NT2/D1 (cell line): Measurements from ENCODE around the gene WNT4.

ENCODE experiments used
- DNase-seq: peaks from one replicate; pipeline ENCODE4 v3.0.0-alpha.2; 2011; ENCODE audit warnings: low read depth, low spot score
- H3K27me3 ChIP-seq: 2 replicates; pipeline ENCODE4 v1.6.0; 2011; ENCODE audit warnings: mild to moderate bottlenecking; ENCODE audit not compliant: insufficient read length, insufficient read depth
- H3K36me3 ChIP-seq: 2 replicates; pipeline ENCODE4 v1.6.1; 2011; ENCODE audit warnings: mild to moderate bottlenecking, low read length, mixed read lengths; ENCODE audit not compliant: insufficient read depth, insufficient read length
- H3K4me1 ChIP-seq: 2 replicates; pipeline ENCODE4 v1.5.1; 2011; ENCODE audit not compliant: insufficient read depth, insufficient read length
- H3K4me3 ChIP-seq: 2 replicates; pipeline ENCODE4 v1.5.1; 2011; ENCODE audit warnings: low read depth; ENCODE audit not compliant: insufficient read length
- H3K9ac ChIP-seq: 2 replicates; pipeline ENCODE4 v1.6.0; 2011; ENCODE audit warnings: low read depth; ENCODE audit not compliant: insufficient read length
- H3K9me3 ChIP-seq: 2 replicates; pipeline ENCODE4 v1.5.1; 2011; ENCODE audit warnings: mild to moderate bottlenecking, low read length; ENCODE audit not compliant: insufficient read depth
- SUZ12 ChIP-seq: IDR thresholded peaks from 2 replicates; pipeline ENCODE4 v1.6.1; 2011; ENCODE audit not compliant: insufficient read length, insufficient read depth; ENCODE audit errors: extremely low read depth
- YY1 ChIP-seq: IDR thresholded peaks from 2 replicates; pipeline ENCODE4 v1.6.1; 2011; ENCODE audit not compliant: insufficient read length, insufficient read depth
- ZNF274 ChIP-seq: IDR thresholded peaks from 2 replicates; pipeline ENCODE4 v1.6.1; 2011; ENCODE audit warnings: mild to moderate bottlenecking, low read depth, low read length

The WNT4 gene

GRCh38 chr1:22131062-22131461, 11.8 kb downstream of the WNT4 start:
- no peak for DNase-seq
- Histone ChIP-seq H3K9ac (no peak overlapping the region), H3K4me3 (no peak overlapping the region), H3K36me3 (peaks cover 4% of the 10 kb centered on the region), H3K4me1 (peaks cover 6% of the 10 kb centered on the region), H3K27me3 (peaks cover 12% of the 10 kb centered on the region), H3K9me3 (no peaks in the 10 kb centered on the region)
- no peak for TF ChIP-seq ZNF274

GRCh38 chr1:22129501-22130117, 13.3 kb downstream of the WNT4 start:
- no peak for DNase-seq

GRCh38 chr1:22128392-22128791, 14.5 kb downstream of the WNT4 start:
- DNase-seq: no peak
- TF ChIP-seq YY1 (no peak), SUZ12 (no peak), ZNF274 (no peak)
- H3K4me3 ChIP-seq: no peak overlapping the region
- peaks cover 4% of the 10 kb centered on the region for H3K36me3 ChIP-seq
- peaks cover 3% of the 10 kb centered on the region for H3K4me1 ChIP-seq
- no peak overlapping the region for H3K9ac ChIP-seq
- H3K9me3 ChIP-seq: no peaks in the 10 kb centered on the region
- no peaks in the 10 kb centered on the region for H3K27me3 ChIP-seq

More at GRCh38 chr1:22129501-22130117, 13.3 kb downstream of the WNT4 start:
- H3K27me3 ChIP-seq: peaks cover 6% of the 10 kb centered on the region
- TF ChIP-seq ZNF274 (no peak), YY1 (no peak), SUZ12 (no peak)
- peaks cover 4% of the 10 kb centered on the region for H3K36me3 ChIP-seq
- no peak overlapping the region for H3K4me3 ChIP-seq
- H3K9ac ChIP-seq: no peak overlapping the region
- peaks cover 6% of the 10 kb centered on the region for H3K4me1 ChIP-seq
- H3K9me3 ChIP-seq: no peaks in the 10 kb centered on the region

- Histone ChIP-seq H3K9me3 (no peaks in the 10 kb centered on the region), H3K4me3 (no peak overlapping the region), H3K9ac (no peak overlapping the region), H3K27me3 (no peaks in the 10 kb centered on the region), H3K4me1 (peaks cover 6% of the 10 kb centered on the region), H3K36me3 (peaks cover 4% of the 10 kb centered on the region)
- TF ChIP-seq YY1: no peak
- no peak for TF ChIP-seq ZNF274
- TF ChIP-seq SUZ12: no peak
- no peak for DNase-seq
Observed at GRCh38 chr1:22127731-22128130, 15.2 kb downstream of the WNT4 start.

GRCh38 chr1:22127248-22127647, 15.6 kb downstream of the WNT4 start:
- no peak overlapping the region for H3K9ac ChIP-seq
- H3K36me3 ChIP-seq: peaks cover 4% of the 10 kb centered on the region
- no peak overlapping the region for H3K4me3 ChIP-seq
- DNase-seq: no peak
- H3K27me3 ChIP-seq: no peaks in the 10 kb centered on the region
- TF ChIP-seq YY1 (no peak), SUZ12 (no peak), ZNF274 (no peak)
- H3K4me1 ChIP-seq: peaks cover 11% of the 10 kb centered on the region
- H3K9me3 ChIP-seq: no peaks in the 10 kb centered on the region

GRCh38 chr1:22126531-22126930, 16.4 kb downstream of the WNT4 start:
- no peak for DNase-seq
- no peak overlapping the region for H3K4me3 ChIP-seq
- H3K36me3 ChIP-seq: peaks cover 4% of the 10 kb centered on the region
- no peak overlapping the region for H3K9ac ChIP-seq
- TF ChIP-seq YY1: no peak
- TF ChIP-seq ZNF274: no peak
- TF ChIP-seq SUZ12: no peak
- peaks cover 13% of the 10 kb centered on the region for H3K4me1 ChIP-seq
- no peaks in the 10 kb centered on the region for H3K9me3 ChIP-seq
- no peaks in the 10 kb centered on the region for H3K27me3 ChIP-seq

GRCh38 chr1:22124592-22125229, 18.2 kb downstream of the WNT4 start:
- no peak for TF ChIP-seq SUZ12
- Histone ChIP-seq H3K4me3 (no peak overlapping the region), H3K27me3 (no peaks in the 10 kb centered on the region), H3K36me3 (peaks cover 10% of the 10 kb centered on the region), H3K9me3 (no peaks in the 10 kb centered on the region), H3K4me1 (peaks cover 26% of the 10 kb centered on the region), H3K9ac (no peak overlapping the region)
- DNase-seq: no peak

- Histone ChIP-seq H3K36me3 (peaks cover 15% of the 10 kb centered on the region), H3K9me3 (no peaks in the 10 kb centered on the region), H3K4me3 (no peak overlapping the region), H3K9ac (no peak overlapping the region), H3K4me1 (peaks cover 26% of the 10 kb centered on the region), H3K27me3 (no peaks in the 10 kb centered on the region)
- TF ChIP-seq ZNF274 (no peak), YY1 (no peak), SUZ12 (no peak)
- DNase-seq: no peak
Observed at GRCh38 chr1:22123901-22124404, 18.9 kb downstream of the WNT4 start.
